GM04503 (cell line): ENCODE data around the gene SLC9A6.
A peak's percentile ranks its signal among the peaks of the same experiment; 100 is the strongest.

ENCODE experiments used
- DNase-seq: peaks from one replicate; pipeline ENCODE4 v3.0.0-alpha.2; 2012; ENCODE audit warnings: low read depth

The SLC9A6 gene

DNA sequence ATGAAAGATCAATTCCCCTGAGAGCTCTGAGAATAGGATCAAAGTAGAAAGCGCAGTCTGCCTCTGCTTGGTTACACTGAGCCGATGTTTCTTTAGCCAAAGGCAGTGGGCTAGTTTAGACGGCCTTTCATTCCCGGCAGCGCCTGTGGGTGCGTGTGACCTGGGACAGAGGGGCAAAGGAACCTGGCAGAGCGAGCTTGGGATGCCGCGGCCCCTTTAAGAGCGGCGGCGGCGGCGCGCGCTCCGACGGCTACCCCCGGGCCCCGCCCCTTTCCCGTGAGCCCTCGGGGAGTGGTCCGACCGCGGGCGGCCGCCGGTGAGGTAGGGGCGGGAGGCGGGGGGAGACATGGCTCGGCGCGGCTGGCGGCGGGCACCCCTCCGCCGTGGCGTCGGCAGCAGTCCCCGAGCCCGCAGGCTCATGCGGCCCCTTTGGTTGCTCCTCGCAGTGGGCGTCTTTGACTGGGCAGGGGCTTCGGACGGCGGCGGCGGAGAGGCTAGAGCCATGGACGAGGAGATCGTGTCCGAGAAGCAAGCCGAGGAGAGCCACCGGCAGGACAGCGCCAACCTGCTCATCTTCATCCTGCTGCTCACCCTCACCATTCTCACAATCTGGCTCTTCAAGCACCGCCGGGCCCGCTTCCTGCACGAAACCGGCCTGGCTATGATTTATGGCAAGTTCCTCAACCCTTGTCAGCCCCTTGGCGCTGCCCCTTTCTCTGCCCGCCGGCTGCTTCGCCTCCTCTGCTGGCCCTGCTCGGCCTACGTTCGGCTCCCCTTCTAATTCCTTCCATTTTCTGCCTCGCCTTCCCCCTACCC lies at the start of gene SLC9A6:
Gene SLC9A6 (plus strand): TSS at position 279 of the 816 bp plus-strand sequence. CDS start 224 bp downstream, at position 503.
- no peak for DNase-seq

DNA sequence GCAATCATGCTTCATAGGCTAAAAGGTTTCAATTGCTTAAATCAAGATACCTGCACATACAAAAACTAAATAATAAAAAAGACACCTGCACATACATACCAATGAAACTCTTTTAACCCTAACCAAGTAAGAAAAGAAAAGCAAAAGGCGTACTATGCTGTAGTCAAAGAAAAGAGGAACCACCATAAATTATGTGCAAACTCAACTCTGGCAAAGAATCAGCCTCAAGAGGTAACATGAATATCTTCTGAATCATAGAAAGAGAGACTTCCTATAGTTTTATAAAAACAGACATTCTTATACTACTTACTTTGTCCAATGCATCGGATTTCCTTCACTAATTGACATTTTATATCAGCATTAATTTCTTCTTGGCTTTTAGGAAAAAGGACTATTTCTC lies 40.7 kb upstream of the SLC9A6 start:
- no peak for DNase-seq

DNA sequence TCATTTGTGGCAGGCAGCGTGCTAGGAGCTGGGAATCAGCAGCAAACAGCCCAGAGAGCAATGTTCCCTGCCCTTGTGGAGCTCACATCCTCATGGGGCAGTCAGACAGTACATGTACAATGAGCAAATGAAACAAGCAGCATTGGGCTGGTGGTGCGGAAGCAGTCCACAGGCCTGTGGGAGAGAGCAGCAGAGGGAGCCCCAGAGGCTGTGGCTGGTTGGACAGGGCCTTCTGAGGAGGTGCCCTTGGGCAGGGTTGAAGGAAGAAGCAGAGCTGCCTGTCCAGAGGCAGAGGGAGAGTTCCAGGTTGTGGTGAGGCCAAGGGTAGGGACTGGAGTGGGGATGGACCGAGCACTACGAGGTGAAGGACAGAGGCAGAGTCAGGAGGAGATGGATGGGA lies 33.9 kb upstream of the SLC9A6 start:
- no peak for DNase-seq

DNA sequence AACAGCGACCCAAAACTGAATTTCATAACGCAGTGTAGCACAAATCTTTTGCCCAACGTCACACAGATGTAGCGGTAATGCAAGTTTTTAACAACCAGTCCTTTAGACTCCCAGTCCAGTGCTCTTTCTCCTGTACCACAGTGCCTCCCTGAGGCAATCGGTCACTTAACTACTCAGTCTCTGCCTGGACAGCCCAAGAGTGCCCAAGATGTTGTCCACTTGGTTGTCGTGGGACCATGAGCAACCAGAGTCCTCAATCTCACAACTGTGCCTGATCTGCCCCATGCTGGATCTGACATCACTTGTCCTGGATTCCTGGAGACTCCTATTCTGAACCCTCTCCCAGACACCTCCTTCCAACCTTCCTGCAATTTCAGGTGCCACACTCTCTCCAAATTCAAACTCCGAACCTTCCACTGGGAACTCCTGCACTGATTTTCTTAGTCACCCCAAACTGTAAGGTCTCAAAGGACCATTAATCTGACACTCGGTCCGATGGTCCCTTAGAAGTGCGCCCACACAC lies 12.1 kb upstream of the SLC9A6 start:
- no peak for DNase-seq

DNA sequence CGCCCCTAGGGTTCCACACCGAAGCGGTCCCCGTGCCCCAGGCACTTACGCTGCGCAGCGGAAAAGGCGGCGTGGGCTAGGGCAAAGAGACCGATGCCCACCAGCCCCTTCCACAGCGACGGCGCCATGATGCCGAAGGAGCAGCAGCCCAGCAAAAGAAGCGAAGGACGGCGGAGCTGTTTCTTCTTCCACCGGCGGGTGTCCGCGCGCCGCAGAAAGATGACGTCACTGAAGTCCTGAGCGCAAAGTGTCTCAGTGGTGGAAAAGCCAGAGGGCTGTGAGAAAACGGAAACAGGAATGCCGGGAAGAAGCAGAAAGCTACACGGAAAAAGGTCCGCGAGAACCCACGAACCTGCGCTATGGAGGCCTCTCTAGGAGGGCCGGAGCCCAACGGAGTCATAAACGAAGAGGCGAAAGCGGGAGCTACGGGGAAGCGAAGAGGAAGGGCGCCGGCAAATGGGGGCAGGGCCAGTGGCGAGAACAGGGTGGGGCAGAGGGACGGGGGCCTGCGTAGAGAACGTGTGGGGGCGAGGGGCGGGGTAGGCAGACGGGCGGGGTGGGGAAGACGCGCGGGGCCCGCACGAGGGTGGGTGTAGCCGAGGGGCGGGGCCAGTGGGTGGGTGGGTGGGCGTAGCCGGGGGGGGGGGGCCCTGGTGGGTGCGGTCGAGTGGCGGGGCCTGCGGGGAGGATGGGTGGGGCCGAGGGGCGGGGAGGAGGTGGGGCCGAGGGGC lies 11.5 kb upstream of the SLC9A6 start, which contains the start of gene MMGT1:
Gene MMGT1 (minus strand): TSS at position 441 of the 731 bp plus-strand sequence. CDS start 313 bp downstream, at position 128.
- DNase-seq = peak; percentile 42

DNA sequence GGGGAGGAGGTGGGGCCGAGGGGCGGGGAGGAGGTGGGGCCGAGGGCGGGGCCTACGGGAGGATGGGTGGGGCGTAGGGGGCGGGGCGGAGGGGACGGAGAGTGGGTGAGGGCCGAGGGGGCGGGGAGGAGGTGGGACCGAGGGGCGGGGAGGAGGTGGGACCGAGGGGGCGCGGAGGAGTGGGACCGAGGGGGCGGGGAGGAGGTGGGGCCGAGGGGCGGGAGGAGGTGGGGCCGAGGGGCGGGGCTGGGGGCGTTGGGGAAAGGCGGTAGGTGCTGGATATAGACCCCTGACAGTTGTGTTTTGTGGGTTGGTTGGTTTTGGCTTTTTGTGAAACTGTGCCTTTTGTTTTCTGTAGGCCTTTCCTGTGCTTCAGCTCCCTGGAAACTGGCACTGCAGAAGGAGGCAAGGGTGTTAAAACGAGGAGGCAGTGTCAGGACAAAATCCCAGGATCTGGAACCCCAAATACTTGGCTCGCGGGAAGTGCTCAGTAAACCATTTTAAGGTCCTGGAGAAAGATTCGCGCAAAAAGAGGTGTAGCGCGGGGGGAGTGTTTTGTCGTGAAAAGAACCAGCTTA lies 10.9 kb upstream of the SLC9A6 start:
- no peak for DNase-seq

DNA sequence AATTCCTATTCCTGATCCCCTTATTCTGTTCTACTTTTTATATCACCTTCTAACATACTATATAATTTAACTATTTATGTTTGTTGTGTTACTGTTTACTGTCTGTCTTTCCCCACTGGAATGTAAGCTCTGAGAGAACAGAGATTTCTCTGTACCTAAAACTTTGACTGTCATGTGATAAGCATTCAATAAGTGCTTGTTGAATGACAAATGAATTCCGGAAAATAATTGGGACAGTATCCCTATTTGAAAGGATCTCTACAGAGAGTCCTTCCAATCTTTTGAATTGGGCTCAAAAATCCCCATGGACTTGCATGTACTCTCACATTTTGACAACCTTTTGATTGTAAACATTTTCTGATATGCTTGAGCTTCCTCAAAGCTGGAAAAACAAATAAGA lies 9.8 kb upstream of the SLC9A6 start:
- no peak for DNase-seq

DNA sequence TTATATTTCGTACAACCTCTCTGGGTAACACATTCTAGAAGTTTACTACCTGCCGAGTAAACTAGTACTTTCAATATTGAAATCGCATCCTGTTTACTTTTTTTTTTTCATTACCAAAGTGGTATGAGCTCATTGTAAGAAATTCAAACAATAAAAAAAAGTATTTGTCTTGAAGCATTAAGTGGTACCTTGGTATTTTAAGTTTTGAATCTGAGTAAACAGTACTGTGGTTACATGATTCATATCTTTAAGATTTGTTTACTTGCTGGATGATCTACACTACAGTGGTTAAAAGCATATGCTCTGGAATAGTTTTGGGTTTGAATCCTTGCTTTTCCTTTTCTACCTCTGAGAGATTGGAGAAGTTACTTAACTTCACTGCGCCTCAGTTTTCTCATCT lies 7.6 kb upstream of the SLC9A6 start:
- DNase-seq = peak; percentile 38

DNA sequence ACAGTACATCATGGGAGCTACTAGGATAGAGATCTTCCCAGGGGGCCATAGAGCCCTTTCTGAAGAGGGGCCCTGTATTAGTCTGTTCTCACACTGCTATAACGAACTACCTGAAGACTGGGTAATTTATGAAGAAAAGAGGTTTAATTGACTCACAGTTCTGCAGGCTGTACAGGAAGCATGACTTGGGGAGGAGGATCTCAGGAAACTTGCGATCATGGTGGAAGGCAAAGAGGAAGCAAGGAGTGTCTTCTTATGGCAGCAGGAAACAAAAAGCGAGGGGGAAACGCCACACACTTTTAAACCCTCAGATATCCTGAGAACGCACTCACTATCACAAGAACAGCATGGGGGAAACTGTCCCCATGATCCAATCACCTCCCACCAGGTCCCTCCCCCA lies 4.2 kb upstream of the SLC9A6 start:
- no peak for DNase-seq

DNA sequence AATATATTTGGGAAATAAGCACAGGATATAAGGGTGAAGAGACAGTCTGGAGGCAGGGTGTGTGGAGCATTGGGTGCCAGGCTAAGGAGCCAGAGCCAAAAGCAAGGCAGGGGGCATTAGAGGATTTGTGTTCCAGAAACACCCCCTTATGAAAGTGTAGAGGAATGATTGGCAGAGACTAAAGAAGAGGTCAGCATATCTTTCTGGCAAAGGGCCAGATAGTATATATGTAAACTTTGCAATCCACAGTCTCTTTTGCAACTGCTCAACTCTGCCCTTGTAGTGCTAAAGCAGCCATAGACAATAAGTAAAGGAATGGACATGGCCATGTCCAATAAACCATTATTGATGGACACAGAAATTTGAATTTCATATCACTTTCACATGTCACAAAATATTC lies 3.6 kb upstream of the SLC9A6 start:
- no peak for DNase-seq

DNA sequence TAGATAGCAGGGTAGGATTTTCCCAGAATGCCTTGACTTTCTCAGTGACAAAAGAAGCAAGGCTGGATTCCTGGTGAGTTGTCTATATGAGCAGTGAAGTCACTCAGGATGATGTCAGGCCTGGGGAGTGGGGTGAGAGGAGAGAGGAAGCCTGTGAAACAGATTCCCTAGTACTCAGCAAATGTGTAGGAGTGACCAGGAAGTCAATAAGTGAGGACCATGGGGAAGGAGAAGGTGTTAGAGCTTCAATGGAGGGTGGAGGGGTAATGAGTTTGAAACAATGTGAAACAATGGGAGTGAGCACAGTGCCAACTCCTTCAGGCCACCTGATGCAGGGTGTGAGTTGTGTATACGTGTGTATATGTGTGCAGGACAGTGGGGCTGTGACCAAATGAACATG lies 2.4 kb upstream of the SLC9A6 start:
- no peak for DNase-seq

DNA sequence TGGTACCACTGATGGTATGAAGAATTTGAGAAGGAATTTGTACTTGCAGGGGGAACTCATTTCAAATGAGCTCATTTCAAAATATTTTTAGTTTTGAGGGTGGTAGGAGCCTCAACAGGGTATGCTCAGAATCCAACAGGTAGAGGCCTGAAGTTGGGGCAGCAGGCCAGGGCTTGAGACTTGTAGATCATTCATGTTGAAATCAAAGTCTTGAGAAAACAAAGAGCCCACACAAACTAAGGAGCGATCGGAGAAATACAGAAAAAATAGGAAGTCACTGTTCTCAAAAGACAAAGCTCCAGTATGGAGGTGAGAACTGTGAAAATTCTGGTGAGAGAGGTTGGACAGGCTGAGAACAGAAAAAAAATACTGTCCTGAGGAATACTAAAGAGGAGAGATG lies 979 bp upstream of the SLC9A6 start:
- DNase-seq = no peak

DNA sequence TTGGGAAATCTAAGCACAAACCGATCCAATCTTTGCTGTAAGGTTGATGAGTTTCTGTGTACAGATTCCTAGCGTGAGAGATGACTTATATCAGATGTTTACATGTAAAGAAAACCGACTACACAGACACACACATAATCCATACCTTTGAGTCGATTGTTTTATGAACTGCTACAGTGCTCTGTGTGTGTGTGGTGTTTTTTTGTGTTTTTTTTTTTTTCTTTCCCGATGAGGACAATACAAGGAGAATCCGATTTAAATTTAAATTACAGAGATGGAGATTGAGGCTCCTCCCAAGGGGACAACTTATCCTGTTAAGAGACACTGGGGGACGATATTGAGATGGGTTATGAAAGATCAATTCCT lies 461 bp upstream of the SLC9A6 start:
- no peak for DNase-seq

DNA sequence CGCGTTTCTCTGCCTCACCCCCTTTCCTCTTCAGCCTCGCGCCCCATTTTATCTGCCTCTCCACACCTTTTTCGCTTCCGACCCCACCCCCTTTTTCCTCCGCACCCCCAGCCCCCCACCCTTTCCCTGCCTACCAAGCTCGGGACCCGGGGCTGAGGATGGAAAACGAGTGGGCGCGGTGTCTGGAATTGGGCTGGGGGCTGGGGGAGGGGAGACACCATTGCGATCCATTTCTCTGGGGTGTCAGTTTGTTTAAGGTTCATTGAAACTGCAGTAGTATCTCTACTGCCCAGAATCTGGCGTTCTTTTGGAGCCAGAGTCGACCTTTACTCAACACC lies 707 bp downstream of the SLC9A6 start:
- DNase-seq = no peak

DNA sequence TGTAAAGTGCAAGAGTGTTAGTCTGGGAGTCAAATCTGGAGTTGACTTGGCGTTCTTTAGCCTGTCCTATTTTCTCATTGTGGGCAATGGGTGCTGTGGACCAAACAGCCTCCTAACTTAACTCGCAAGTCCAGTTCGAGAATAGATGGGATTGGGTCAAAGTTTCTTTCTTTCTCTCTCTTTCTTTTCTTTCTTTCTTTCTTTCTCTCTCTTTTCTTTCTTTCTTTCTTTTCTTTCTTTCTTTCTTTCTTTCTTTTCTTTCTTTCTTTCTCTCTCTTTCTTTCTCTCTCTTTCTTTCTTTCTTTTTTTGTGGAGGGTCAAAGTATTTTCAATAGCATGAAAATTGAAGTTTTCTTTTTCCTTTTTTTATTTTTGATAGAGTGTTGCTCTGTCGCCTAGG lies 3.0 kb downstream of the SLC9A6 start:
- no peak for DNase-seq

DNA sequence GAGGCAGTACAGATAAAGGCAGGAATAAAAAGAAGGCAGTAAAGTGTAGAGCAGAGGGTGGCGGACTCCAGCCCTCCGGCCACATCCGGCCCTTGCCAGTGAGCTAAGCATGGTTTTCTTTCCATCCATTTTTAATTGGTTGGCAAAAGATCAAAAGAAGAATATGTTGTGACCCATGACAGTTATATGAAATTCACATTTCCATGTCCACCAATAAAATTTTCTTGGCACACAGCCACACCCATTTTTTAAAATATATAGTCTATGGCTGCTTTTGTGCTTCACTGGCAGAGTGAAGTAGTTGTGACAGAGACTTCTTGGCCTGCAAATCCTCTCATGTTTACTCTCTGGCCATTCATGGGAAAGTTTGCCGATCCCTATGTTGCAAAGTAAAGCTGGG lies 29.8 kb downstream of the SLC9A6 start:
- no peak for DNase-seq

DNA sequence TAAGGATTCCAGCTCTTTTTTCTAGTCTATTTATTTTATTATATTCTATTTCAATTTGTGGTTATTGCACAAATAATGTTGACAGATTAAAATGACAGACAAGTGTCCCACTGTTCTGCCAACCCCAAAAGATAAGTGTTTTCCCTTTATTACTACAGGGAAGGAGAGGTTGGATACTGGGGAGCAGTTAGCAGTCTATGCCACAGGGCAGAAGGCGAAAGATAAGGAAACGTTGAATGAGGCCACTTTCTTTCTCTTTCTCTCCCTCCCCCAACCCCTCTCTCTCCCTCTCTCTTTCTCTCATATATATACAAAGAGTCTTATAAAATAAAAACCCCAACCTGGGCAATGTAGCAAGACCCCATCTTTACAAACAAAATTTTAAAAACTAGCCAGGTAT lies 31.6 kb downstream of the SLC9A6 start:
- no peak for DNase-seq

DNA sequence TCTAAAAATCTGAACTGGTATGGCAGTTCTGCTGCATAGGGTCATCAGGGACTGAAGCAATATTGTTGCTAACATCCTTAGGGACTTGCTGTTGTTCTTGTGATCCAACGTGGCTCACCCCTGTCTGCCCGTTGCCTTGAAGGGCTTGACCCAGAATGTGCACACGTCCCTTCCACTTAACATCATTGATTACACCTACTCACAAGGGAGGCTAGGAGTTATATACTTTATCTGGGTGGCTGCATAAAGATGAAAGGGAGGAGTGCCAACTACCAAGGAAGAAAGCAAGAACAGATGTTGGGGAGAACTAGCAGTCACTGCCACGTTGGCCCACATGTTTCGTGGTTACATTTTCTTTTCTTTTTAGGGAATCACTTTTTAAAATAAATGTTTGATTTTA lies 34.0 kb downstream of the SLC9A6 start:
- no peak for DNase-seq

DNA sequence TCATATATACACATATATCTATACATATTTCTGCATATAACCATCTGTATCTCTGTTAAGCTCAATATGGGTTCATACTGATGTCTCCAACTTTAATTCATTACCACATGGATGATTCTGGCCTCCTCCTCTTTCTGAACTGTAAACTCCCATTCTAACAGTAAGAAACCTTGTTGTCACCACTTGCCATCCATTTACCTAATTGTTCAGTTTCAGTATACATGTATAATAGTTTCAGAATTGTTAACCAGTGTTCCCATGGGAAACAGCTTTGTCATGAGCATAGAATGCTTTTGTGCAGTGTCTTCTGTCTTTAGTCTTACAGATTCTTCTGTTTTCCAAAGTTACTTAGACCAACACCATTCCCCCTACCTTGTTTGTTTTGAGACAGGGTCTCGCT lies 35.9 kb downstream of the SLC9A6 start:
- DNase-seq = no peak

DNA sequence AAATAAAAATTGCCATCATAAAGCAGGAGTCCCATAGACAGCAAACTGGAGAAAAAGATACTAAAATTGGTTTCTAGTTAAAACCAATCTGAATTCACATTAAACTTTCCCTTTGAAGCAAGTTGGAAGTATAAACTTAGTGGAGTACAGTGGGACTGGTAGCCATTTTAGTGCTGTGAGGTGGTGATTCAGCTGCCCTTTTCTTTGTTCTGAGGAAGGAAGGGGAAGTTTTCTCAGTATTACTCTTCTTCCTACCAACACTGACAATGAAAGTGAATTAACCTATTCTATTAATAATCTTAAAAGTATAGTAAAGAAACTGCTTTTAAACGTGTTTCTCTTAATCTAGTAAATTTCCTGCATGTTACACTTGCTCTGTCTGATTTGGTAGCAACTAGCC lies 36.7 kb downstream of the SLC9A6 start:
- DNase-seq = no peak

DNA sequence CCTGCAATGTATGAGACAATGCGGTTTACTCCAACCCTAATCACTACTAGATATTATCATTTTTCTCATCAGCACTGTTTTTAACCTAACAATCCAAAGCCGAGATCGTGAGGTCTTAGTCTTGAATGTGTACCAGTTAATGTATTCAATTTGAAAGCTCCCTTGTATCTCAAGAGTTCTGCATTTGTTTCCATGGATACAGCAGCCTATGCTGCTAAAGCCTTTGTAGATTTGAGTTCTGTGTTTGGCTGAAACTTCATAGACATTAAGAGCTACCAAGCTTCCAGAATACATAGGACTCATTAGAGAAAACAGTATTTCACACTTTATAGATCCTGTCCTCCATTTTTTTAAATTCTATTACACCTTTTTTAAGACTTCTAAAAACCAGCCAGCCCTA lies 39.9 kb downstream of the SLC9A6 start:
- no peak for DNase-seq

DNA sequence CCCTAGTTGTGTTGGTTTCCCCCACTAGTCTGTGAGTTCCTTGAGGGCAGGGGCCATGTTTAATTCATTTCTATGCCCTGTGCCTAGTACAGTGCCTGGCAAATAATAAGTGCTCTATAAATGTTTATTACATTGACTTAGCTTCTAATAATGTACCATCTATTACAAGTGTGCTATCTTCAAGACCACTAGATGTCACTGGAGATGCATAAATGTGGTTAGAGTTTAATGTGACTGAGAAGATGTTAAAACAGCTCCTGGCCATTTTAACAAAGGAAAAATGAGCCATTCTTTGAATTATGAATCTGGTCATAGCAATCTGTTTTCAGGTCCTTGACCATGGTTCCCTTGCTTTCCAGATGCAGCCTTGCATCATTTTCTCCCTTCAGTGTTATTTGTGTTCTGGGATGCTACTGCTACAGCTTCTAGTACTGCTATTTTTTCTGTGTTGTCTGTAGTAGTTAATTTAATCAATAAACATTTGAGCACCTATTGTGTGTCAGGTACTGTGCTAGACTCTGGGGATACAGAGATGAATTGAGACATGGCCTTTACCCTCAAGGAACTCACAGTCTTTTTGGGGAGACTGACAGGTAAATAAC lies 43.2 kb downstream of the SLC9A6 start:
- DNase-seq = peak; percentile 39

DNA sequence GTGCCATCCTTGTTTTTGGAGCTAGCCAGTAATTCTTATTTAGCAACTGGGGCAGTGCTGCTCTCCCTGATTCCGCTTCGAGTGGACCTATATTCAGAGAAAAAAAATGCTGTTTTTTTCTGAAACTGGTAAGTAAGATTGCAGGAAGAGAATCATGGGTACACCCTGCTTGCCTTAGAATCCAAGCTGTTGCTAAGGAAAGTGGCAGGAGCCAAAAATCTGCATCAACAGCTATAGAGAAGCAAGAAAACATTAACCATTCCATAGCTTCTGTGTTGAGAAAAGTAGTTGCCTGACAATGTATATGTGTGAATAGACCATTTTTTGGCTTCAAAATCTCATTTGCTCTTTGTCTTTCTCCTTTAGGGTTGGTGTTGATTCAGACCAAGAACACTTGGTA lies 44.5 kb downstream of the SLC9A6 start:
- DNase-seq = no peak
